Duodenal mucosa (tissue), 2 donors: ENCODE measurements around the gene ING4.

Source experiments
- H3K27ac ChIP-seq: one replicate; pipeline ENCODE4 v1.7.0; 2013; ENCODE audit warnings: low read depth, low read length
- H3K27me3 ChIP-seq, 2 donors: one replicate each; pipeline ENCODE4 v1.7.0; 2013; ENCODE audit warnings: low read length in 2 of 2, control low read depth in 1 of 2; ENCODE audit not compliant: insufficient read depth in 2 of 2, control insufficient read depth in 1 of 2
- H3K36me3 ChIP-seq, 2 donors: one replicate each; pipeline ENCODE4 v1.7.0; 2013; ENCODE audit warnings: low read length in 2 of 2, control low read depth in 1 of 2; ENCODE audit not compliant: insufficient read depth in 2 of 2, control insufficient read depth in 1 of 2
- H3K4me1 ChIP-seq, 2 donors: one replicate each; pipeline ENCODE4 v1.7.0; 2013; ENCODE audit warnings: low read length in 2 of 2, control low read depth in 1 of 2; ENCODE audit not compliant: insufficient read depth in 2 of 2, control insufficient read depth in 1 of 2
- H3K4me3 ChIP-seq, 2 donors: one replicate each; pipeline ENCODE4 v1.7.0; 2013; ENCODE audit warnings: low read length in 2 of 2, low read depth in 1 of 2
- H3K9ac ChIP-seq, 2 donors: one replicate each; pipeline ENCODE4 v1.7.0; 2013; ENCODE audit warnings: low read length in 2 of 2, low read depth in 1 of 2
- H3K9me3 ChIP-seq, 2 donors: one replicate each; pipeline ENCODE4 v1.7.0; 2013; ENCODE audit warnings: low read length in 2 of 2, control low read depth in 1 of 2; ENCODE audit not compliant: control insufficient read depth in 1 of 2

ING4 gene

DNA sequence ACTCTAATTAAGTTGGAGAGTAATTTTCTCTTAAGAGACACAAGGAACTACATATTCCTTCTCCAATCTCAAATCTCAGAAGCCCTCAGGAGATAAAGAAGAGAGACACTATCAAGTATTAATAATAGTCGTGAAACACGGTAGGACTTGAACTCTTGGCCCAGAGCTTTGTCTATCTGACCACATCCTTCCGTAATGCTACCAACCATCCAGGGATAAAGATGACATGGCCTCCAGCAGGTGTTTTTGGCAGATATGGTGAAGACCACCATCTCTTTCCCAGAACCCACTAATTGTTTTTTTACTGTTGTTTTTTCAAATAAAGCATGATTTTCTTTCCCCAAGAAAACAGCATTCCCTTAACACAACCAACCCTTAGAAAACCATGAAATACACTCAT, 22.9 kb upstream of the ING4 start:
- no peak overlapping the region for H3K27ac ChIP-seq
- H3K36me3 ChIP-seq = peaks cover 0 to 21% of the 10 kb centered on the region in 2 donors
- no peaks in the 10 kb centered on the region for H3K27me3 ChIP-seq
- peaks cover 29 to 35% of the 10 kb centered on the region in 2 donors for H3K4me1 ChIP-seq
- no peaks in the 10 kb centered on the region for H3K9me3 ChIP-seq
- H3K4me3 ChIP-seq = no peak overlapping the region
- no peak overlapping the region for H3K9ac ChIP-seq

DNA sequence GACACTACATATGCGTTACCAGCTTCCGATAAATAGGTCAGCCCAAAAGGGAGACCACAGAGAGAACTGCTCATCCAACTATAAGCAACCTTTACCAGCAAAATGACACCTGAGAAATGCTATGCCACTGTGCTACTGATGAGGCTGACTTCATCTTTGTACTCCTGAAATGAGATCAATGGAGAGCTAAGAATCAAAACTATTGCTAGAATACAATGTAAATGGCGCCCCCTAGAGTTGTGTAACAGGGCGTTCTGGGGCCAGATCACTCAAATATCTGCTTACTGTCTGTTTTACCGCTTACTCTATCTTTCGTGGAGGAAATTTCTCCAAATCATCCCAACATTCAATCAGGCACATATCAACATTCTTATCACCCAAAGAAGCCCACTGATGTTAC, 21.7 kb upstream of the ING4 start:
- H3K4me3 ChIP-seq = no peak overlapping the region
- no peaks in the 10 kb centered on the region for H3K9me3 ChIP-seq
- H3K27me3 ChIP-seq = no peaks in the 10 kb centered on the region
- H3K9ac ChIP-seq = no peak overlapping the region
- peaks cover under 1 to 28% of the 10 kb centered on the region in 2 donors for H3K36me3 ChIP-seq
- no peak overlapping the region for H3K27ac ChIP-seq
- peaks cover 23 to 27% of the 10 kb centered on the region in 2 donors for H3K4me1 ChIP-seq

DNA sequence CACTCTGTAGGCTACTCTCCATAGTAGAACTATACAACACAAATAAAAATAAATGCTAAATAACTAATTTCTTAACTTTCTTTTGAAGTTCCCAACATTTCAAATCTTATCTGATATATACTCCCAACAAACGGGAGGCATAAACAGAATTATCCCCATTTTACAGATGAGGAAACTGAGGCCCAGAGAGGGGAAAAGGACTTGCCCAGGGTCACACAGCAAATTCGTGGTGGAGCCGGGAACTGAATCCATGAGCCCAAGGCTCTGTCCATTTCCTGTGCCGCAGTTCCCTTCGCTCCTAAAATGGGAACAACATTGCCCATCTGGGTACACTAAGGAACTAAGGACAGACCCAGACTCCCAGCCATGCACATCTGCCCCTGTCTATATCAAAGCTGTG, 14.0 kb upstream of the ING4 start:
- Histone ChIP-seq H3K9me3 (no peaks in the 10 kb centered on the region), H3K27ac (no peak overlapping the region), H3K36me3 (peaks cover 62 to 85% of the 10 kb centered on the region in 2 donors), H3K27me3 (no peaks in the 10 kb centered on the region), H3K4me1 (no peaks in the 10 kb centered on the region), H3K4me3 (no peak overlapping the region), H3K9ac (no peak overlapping the region)

DNA sequence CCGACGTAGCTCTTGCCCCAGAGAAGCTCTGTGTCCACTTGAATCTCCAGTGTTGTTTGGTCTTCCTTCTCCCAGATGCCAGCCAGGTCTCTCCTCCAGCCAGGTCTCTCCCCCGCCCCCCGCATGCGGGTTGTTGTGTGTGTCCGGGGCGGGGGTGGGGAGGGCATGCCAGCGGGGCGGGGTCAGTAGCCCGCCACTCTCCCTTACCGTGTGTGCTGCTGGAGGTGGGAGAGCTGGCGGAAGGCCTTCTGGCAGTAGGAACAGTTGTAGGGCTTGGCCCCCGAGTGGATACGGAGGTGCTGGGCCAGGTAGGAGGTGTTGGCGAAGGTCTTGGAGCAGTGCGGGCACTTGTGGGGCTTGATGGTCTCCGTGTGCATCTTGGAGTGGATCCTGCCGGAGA, 9.2 kb upstream of the ING4 start:
- Histone ChIP-seq H3K4me1 (no peaks in the 10 kb centered on the region), H3K9ac (no peak overlapping the region), H3K4me3 (no peak overlapping the region), H3K27me3 (no peaks in the 10 kb centered on the region), H3K36me3 (peaks cover 71 to 98% of the 10 kb centered on the region in 2 donors), H3K27ac (no peak overlapping the region), H3K9me3 (no peaks in the 10 kb centered on the region)

DNA sequence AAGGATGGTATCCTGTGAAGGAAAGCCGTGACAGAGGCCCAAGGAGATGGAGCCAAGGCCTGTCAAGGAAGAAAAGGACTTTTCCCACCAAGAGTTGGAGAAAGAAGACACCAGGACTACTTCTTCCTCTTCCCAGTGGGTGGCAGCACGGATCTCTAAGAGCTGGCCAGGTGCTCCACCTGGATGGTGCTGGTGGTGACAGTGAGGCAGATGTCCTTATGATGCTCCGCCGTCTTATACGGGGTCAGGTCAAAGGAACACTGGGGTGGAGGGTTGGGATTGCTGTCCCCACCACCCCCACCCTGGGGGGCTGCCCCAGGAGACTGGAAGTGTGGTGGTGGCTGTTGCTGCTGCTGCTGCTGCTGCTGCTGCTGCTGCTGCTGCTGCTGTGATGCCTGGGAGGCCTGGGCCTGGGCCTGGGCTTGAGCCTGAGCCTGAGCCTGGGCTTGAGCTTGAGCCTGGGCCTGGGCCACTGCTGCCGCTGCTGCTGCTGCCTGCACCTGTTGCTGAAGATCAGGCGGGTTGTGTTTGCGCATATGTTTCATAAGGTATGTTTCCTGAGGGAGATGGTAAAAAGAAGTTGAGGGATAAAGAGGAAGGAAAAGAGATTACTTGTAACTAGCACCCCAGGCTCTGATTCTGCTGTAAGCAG, 4.8 kb upstream of the ING4 start:
- no peaks in the 10 kb centered on the region for H3K27me3 ChIP-seq
- H3K4me3 ChIP-seq = no peak overlapping the region
- H3K27ac ChIP-seq = no peak overlapping the region
- no peak overlapping the region for H3K9ac ChIP-seq
- H3K9me3 ChIP-seq = no peaks in the 10 kb centered on the region
- no peaks in the 10 kb centered on the region for H3K4me1 ChIP-seq
- peaks cover 43 to 66% of the 10 kb centered on the region in 2 donors for H3K36me3 ChIP-seq

DNA sequence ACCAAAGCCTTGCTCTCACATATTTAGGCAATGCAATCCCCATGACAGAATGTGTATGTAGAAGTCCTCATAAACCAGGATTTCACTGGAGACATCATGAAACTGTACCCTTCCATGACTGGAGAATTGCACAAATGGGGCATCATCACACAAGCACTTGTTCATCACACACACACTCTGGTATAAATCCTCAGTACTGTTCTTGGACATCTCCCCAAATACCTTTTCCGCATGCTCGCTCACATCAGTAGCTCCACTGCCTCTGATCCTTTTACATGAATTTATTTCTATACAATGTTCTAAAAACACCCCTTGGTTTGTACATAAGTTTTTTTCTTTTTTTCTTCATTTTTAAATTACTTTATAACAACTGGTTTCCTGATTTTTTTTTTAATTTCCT, 3.3 kb upstream of the ING4 start:
- Histone ChIP-seq H3K27ac (no peak overlapping the region), H3K36me3 (peaks cover 30 to 51% of the 10 kb centered on the region in 2 donors)

DNA sequence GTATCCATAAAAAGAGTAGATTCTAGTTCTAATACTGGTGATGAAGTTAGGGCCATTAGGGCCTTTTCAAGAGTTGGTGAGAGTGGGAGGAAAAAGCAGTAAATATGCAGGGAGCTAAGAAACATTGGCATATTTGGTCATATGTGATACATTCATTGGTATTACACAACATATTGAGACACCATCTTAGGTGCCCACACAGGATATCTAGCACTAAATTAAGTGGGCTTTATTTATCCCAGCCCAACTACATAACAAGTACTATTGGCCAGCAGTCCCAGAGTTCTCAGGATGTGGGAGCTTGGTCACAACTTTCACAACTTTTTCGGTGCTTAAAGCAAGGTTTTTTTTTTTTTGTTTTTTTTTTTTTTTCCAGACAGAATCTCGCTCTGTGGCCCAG, 2.0 kb upstream of the ING4 start:
- H3K27ac ChIP-seq = no peak overlapping the region
- H3K9ac ChIP-seq = no peak overlapping the region
- no peak overlapping the region for H3K4me3 ChIP-seq
- H3K36me3 ChIP-seq = peaks cover 22 to 38% of the 10 kb centered on the region in 2 donors
- peaks cover 10% of the 10 kb centered on the region in 2 donors for H3K4me1 ChIP-seq
- H3K27me3 ChIP-seq = no peaks in the 10 kb centered on the region
- H3K9me3 ChIP-seq = no peaks in the 10 kb centered on the region

More for the DNA sequence above, 3.3 kb upstream of the ING4 start:
- no peaks in the 10 kb centered on the region for H3K9me3 ChIP-seq
- peaks cover 10% of the 10 kb centered on the region in 2 donors for H3K4me1 ChIP-seq
- H3K4me3 ChIP-seq = no peak overlapping the region
- H3K27me3 ChIP-seq = no peaks in the 10 kb centered on the region
- no peak overlapping the region for H3K9ac ChIP-seq

DNA sequence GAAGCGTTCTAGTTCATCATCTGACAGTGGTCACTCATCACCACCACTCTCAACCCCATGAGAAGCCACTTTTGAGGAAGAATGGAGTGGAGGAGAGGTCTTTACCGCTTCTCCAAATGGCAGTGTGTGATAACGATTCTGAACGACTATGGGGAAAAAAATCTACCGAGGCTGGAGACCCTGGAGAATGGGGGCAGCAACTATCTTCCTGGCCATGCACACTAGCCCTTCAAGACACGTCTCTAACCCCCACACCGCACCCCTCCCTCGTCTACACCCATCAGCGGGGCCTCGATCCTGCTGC, 365 bp downstream of the ING4 start:
- Histone ChIP-seq H3K36me3 (peaks cover 8 to 23% of the 10 kb centered on the region in 2 donors), H3K4me1 (peaks cover 10% of the 10 kb centered on the region in 2 donors), H3K27ac (no peak overlapping the region), H3K4me3 (peak overlapping the region; percentile 88 to 91), H3K9me3 (no peaks in the 10 kb centered on the region), H3K27me3 (no peaks in the 10 kb centered on the region), H3K9ac (peak overlapping the region; percentile 70 to 77)

DNA sequence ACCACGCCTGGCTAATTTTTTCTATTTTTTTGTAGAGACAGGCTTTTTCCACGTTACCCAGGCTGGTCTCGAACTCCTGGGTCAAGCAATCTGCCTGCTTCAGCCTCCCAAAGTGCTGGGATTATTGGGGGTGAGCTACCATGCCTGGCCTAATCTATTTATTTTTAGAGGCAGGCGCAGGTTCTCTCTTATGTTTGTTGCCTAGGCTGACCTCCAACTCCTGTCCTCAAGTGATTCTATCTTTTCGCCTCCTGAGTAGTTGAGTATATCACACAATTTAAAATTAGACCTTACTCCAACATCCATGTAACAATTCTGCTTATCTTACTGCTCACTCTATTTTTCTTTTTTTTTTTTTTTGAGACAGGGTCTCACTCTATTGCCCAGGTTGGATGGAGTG, 8.9 kb downstream of the ING4 start:
- Histone ChIP-seq H3K9ac (no peak overlapping the region), H3K27me3 (no peaks in the 10 kb centered on the region), H3K9me3 (no peaks in the 10 kb centered on the region), H3K4me1 (no peaks in the 10 kb centered on the region), H3K27ac (no peak overlapping the region), H3K36me3 (peaks cover 20 to 62% of the 10 kb centered on the region in 2 donors), H3K4me3 (no peak overlapping the region)

DNA sequence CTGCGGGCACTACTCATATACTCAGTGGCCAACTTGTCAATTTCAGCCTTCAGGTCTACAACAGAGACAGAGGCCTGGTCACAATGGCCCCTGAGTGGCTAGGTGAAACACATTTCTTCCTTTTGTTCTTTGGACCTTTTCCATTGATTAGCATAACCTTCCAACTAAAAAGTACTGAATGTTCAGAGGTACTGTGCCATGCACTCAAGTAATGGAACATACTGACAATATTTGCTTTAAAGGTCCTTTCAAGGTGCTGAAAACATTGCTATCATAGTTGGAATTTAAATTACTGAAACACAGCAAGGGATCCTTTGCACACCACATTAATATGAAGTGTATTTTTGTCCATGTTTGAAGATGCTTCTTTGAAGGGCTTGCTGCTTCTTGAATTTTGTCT, 9.6 kb downstream of the ING4 start:
- Histone ChIP-seq H3K9me3 (no peaks in the 10 kb centered on the region), H3K27me3 (no peaks in the 10 kb centered on the region), H3K4me3 (no peak overlapping the region), H3K27ac (no peak overlapping the region), H3K36me3 (peaks cover 20 to 63% of the 10 kb centered on the region in 2 donors), H3K4me1 (no peaks in the 10 kb centered on the region), H3K9ac (no peak overlapping the region)

DNA sequence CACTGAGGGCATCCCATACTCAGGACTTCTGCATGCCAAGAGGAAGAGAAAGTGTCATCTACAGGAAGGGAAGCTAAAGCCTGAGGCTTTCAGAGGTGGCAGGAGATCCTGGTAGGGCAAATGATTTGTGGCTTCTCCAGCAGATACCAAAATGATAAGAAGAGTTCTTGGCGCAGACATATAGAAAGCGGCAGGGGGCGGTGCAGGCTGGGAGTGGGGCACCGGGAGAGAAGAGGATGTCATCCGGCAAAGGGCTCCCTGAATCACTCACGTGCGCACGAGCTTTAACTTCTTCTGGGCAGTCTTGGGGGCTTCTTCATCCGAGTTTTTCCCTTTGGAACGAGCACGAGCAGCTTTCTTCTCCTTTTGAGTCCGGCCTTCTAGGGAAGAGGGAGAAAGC, 10.5 kb downstream of the ING4 start:
- no peak overlapping the region for H3K9ac ChIP-seq
- H3K36me3 ChIP-seq = peaks cover 20 to 66% of the 10 kb centered on the region in 2 donors
- H3K27ac ChIP-seq = no peak overlapping the region

More for the DNA sequence above, 10.5 kb downstream of the ING4 start:
- no peaks in the 10 kb centered on the region for H3K4me1 ChIP-seq
- no peaks in the 10 kb centered on the region for H3K9me3 ChIP-seq
- H3K27me3 ChIP-seq = no peaks in the 10 kb centered on the region
- H3K4me3 ChIP-seq = no peak overlapping the region
